Keratinocyte (primary cell): ENCODE data around the gene PUS7L. TPM values are rescaled to one million over a fixed set of nuclear protein-coding genes. Genes with fewer than 3 reads are reported as not detected.
A peak's percentile ranks its signal among the peaks of the same experiment; 100 is the strongest.

Experiments used
- DNase-seq: peaks from one replicate; pipeline ENCODE4 v3.0.0-alpha.2; 2011; ENCODE audit warnings: low read depth, missing footprints, low spot score
- FAIRE-seq: peaks from 2 replicates; lab custom pipeline; 2011; peaks lifted over from hg19 to GRCh38; lab: Jason Lieb, UNC
- H2AFZ ChIP-seq: 2 replicates; pipeline ENCODE4 v1.6.0; 2012; ENCODE audit warnings: low read length, control low read depth, inconsistent platforms; ENCODE audit not compliant: control insufficient read depth
- H3K27ac ChIP-seq: 2 replicates; pipeline ENCODE4 v1.5.1; 2011; ENCODE audit warnings: low read length; ENCODE audit not compliant: control insufficient read depth, insufficient read depth
- H3K27me3 ChIP-seq: 3 replicates; pipeline ENCODE4 v1.6.0; 2011; ENCODE audit warnings: low read length; ENCODE audit not compliant: control insufficient read depth, insufficient read depth; ENCODE audit errors: extremely low read depth
- H3K36me3 ChIP-seq, 2 experiments: 2 replicates in 1 of 2; 3 replicates in 1 of 2; pipeline ENCODE4 v1.5.1; 2011; ENCODE audit warnings: low read length in 2 of 2, mild to moderate bottlenecking in 1 of 2; ENCODE audit not compliant: control insufficient read depth in 2 of 2, insufficient read depth in 2 of 2; ENCODE audit errors: extremely low read depth in 1 of 2
- H3K4me1 ChIP-seq: 3 replicates; pipeline ENCODE4 v1.5.1; 2011; ENCODE audit warnings: low read length; ENCODE audit not compliant: control insufficient read depth, insufficient read depth; ENCODE audit errors: extremely low read depth
- H3K4me2 ChIP-seq: 3 replicates; pipeline ENCODE4 v1.6.0; 2011; ENCODE audit warnings: low read depth, low read length; ENCODE audit not compliant: control insufficient read depth, insufficient read depth; ENCODE audit errors: extremely low read depth
- H3K4me3 ChIP-seq, 3 experiments: fragments of 200-600 bp in 1 of 3; sonication (generic) in 1 of 3; 2 replicates in 2 of 3; 3 replicates in 1 of 3; pipeline ENCODE4 v1.5.1; 2011 to 2016; ENCODE audit warnings: low read length in 3 of 3, mild to moderate bottlenecking in 3 of 3, control low read depth in 2 of 3, inconsistent platforms in 1 of 3, low read depth in 1 of 3, mixed read lengths in 1 of 3, mixed run types in 1 of 3, moderate library complexity in 1 of 3; ENCODE audit not compliant: control insufficient read depth in 2 of 3, insufficient read depth in 2 of 3; ENCODE audit errors: extremely low read depth in 1 of 3
- H3K79me2 ChIP-seq: 2 replicates; pipeline ENCODE4 v1.6.0; 2012; ENCODE audit warnings: low read length; ENCODE audit not compliant: control insufficient read depth, insufficient read depth
- H3K9ac ChIP-seq: 3 replicates; pipeline ENCODE4 v1.6.0; 2011; ENCODE audit warnings: low read length; ENCODE audit not compliant: control insufficient read depth, insufficient read depth; ENCODE audit errors: extremely low read depth
- H3K9me1 ChIP-seq: 3 replicates; pipeline ENCODE4 v1.6.0; 2011; ENCODE audit warnings: low read length; ENCODE audit not compliant: control insufficient read depth, insufficient read depth; ENCODE audit errors: extremely low read depth
- H3K9me3 ChIP-seq: 2 replicates; pipeline ENCODE4 v1.5.1; 2012; ENCODE audit warnings: low read depth, low read length; ENCODE audit not compliant: control insufficient read depth
- H4K20me1 ChIP-seq: 3 replicates; pipeline ENCODE4 v1.6.0; 2011; ENCODE audit warnings: low read length; ENCODE audit not compliant: control insufficient read depth, insufficient read depth; ENCODE audit errors: extremely low read depth
- CTCF ChIP-seq, 3 experiments: IDR thresholded peaks in 1 of 3; conservative IDR thresholded peaks in 1 of 3; optimal IDR thresholded peaks in 1 of 3; 2 replicates in 2 of 3; 3 replicates in 1 of 3; pipeline versions ENCODE3 to v1.5.1; 2011; ENCODE audit warnings: low read length in 3 of 3, mild to moderate bottlenecking in 3 of 3, moderate library complexity in 2 of 3, control low read depth in 1 of 3, inconsistent platforms in 1 of 3; ENCODE audit not compliant: insufficient read depth in 2 of 3; ENCODE audit errors: extremely low read depth in 1 of 3
- EZH2 ChIP-seq: IDR thresholded peaks from one replicate; pipeline ENCODE4 v1.6.1; 2012; ENCODE audit warnings: inconsistent platforms, mild to moderate bottlenecking, low read length, moderate library complexity
- dilution Hi-C: fragments of 300-500 bp; cut with MboI; formaldehyde crosslinking; loops from one replicate; pipeline ENCODE4 v1.7.0; 2020; ENCODE audit warnings: low sequenced_read_pairs; ENCODE audit not compliant: extremely low pct_ligation_motif_present
- polyA plus RNA-seq, 5 experiments: library from polyadenylated mRNA; depleted of rRNA in 3 of 5; stranded (reverse) in 3 of 5; stranded (forward) in 1 of 5; unstranded in 1 of 5; fragments of >200 nt; gene quantifications; 1 replicate in 1 of 5; 2 replicates in 3 of 5; 3 replicates in 1 of 5; pipeline versions ENCODE4 v1.2.1 to v1.2.3, GENCODE V29; 2011 to 2012; ENCODE audit warnings: missing spikeins in 2 of 5, low read depth in 1 of 5, low replicate concordance in 1 of 5

Gene PUS7L
- polyA plus RNA-seq, 1 donor (not counting 4 experiments of a cell fraction or from before 2014, with no cell fraction given) = 10.8 TPM

- no peak overlapping the region for H3K4me3 ChIP-seq
- FAIRE-seq (no peak), DNase-seq (no peak)
- peaks cover 21% of the 10 kb centered on the region for H3K79me2 ChIP-seq
- no peak overlapping the region for H2AFZ ChIP-seq
- H3K27me3 ChIP-seq = no peaks in the 10 kb centered on the region
- TF ChIP-seq EZH2 (no peak), CTCF (optimal IDR thresholded peaks at IDR 0.05 in 1 of 3, IDR thresholded peaks at IDR 0.05 in 1 of 3, conservative IDR thresholded peaks at IDR 0.05 in 1 of 3; ENCODE audit: extremely low read depth in 1 of 3, insufficient read depth in 2 of 3, low read length in 3 of 3) (no peak)
- H3K36me3 ChIP-seq = no peaks in the 10 kb centered on the region
- dilution Hi-C loops = no loop called here
- H3K4me2 ChIP-seq = peak overlapping the region; percentile 86
- H3K9me1 ChIP-seq = no peaks in the 10 kb centered on the region
- no peaks in the 10 kb centered on the region for H4K20me1 ChIP-seq
- no peak overlapping the region for H3K27ac ChIP-seq
- peaks cover 41% of the 10 kb centered on the region for H3K4me1 ChIP-seq
- H3K9me3 ChIP-seq = no peaks in the 10 kb centered on the region
- no peak overlapping the region for H3K9ac ChIP-seq
These were observed 2.9 kb upstream of the PUS7L start for GRCh38 chr12:43761500-43761899.

- Histone ChIP-seq H3K9me3 (no peaks in the 10 kb centered on the region), H3K9me1 (no peaks in the 10 kb centered on the region), H3K9ac (no peak overlapping the region), H3K36me3 (no peaks in the 10 kb centered on the region), H3K27me3 (no peaks in the 10 kb centered on the region), H3K4me3 (peak overlapping the region in 2 of 3 experiments; percentile 36 to 70), H3K4me2 (peak overlapping the region; percentile 86), H2AFZ (no peak overlapping the region), H4K20me1 (no peaks in the 10 kb centered on the region), H3K79me2 (peaks cover 23% of the 10 kb centered on the region), H3K4me1 (peaks cover 37% of the 10 kb centered on the region), H3K27ac (no peak overlapping the region)
- no peak for FAIRE-seq
- no peak for DNase-seq
- TF ChIP-seq EZH2 (no peak), CTCF (optimal IDR thresholded peaks at IDR 0.05 in 1 of 3, IDR thresholded peaks at IDR 0.05 in 1 of 3, conservative IDR thresholded peaks at IDR 0.05 in 1 of 3; ENCODE audit: extremely low read depth in 1 of 3, insufficient read depth in 2 of 3, low read length in 3 of 3) (no peak)
- dilution Hi-C loops = no loop called here
These were observed 1.8 kb upstream of the PUS7L start for GRCh38 chr12:43760396-43760795.
